HCT116 (cell line): Measurements from ENCODE around the gene TMEM121. TPM values are rescaled to one million over a fixed set of nuclear protein-coding genes. Genes with fewer than 3 reads are reported as not detected.

Experiments used
- ATAC-seq: fragments of 200-7000 bp; cut with Tn5 transposase; 2 replicates; pipeline ENCODE4 v1.9.1; 2020; ENCODE audit warnings: mild to moderate bottlenecking, moderate library complexity
- BruUV-seq: library from RNA; stranded (reverse); fragments of 400-500 nt; replicated peaks from 2 replicates; lab custom pipeline; 2021; lab: Mats Ljungman, UMichigan
- CTCF ChIA-PET: fragments of 300-600 bp; sonication (Branson Sonifier 250); formaldehyde crosslinking; loops from one replicate; lab custom pipeline; 2021; ENCODE audit warnings: antibody characterized with exemption; lab: Charles Lee
- POLR2A ChIA-PET: fragments of 300-600, 350-600 bp; sonication (Branson Sonifier 250); formaldehyde crosslinking; loops from one replicate; lab custom pipeline; 2021; ENCODE audit warnings: antibody characterized with exemption; lab: Charles Lee
- RAD21 ChIA-PET, 2 experiments: fragments of 300-600 bp; sonication (Branson Sonifier 250); formaldehyde crosslinking; loops; one replicate each; lab custom pipeline; 2023; ENCODE audit warnings: low total read pairs in 2 of 2; ENCODE audit not compliant: uncharacterized antibody in 2 of 2, unreplicated experiment in 2 of 2, low non-redundant PET in 1 of 2; lab: Charles Lee
- DNase-seq: peaks from one replicate; pipeline ENCODE4 v3.0.0-alpha.2; 2010; ENCODE audit warnings: low read depth, low spot score
- H2AFZ ChIP-seq: fragments of 200-600 bp; shearing (Covaris generic), sonication (generic); 2 replicates; pipeline ENCODE4 v1.6.1; 2017; ENCODE audit warnings: low read depth, mixed run types, mixed read lengths, antibody characterized with exemption, low read length; ENCODE audit not compliant: poor library complexity, severe bottlenecking
- H3K27ac ChIP-seq: 2 replicates; pipeline ENCODE4 v1.5.1; 2012; ENCODE audit warnings: low read depth, low read length
- H3K27me3 ChIP-seq: fragments of 200-600 bp; sonication (generic); 2 replicates; pipeline ENCODE4 v1.6.1; 2016; ENCODE audit warnings: mixed run types, low read length, mixed read lengths; ENCODE audit not compliant: insufficient read depth
- H3K36me3 ChIP-seq, 2 experiments: fragments of 200-500 bp in 1 of 2; fragments of 200-600 bp in 1 of 2; sonication (Bioruptor generic) in 1 of 2; sonication (generic) in 1 of 2; 2 replicates each; pipeline versions ENCODE4 v1.5.1 to v1.6.1; 2014 to 2016; ENCODE audit warnings: low read length in 2 of 2, inconsistent platforms in 1 of 2, mixed read lengths in 1 of 2, mixed run types in 1 of 2; ENCODE audit not compliant: insufficient read depth in 2 of 2, control insufficient read depth in 1 of 2
- H3K4me1 ChIP-seq, 2 experiments: fragments of 200-600 bp in 1 of 2; sonication (generic) in 1 of 2; 2 replicates each; pipeline versions ENCODE4 v1.5.1 to v1.6.1; 2012 to 2017; ENCODE audit warnings: low read length in 2 of 2, inconsistent platforms in 1 of 2, mild to moderate bottlenecking in 1 of 2, mixed read lengths in 1 of 2, mixed run types in 1 of 2, moderate library complexity in 1 of 2; ENCODE audit not compliant: insufficient read depth in 2 of 2, control insufficient read depth in 1 of 2
- H3K4me2 ChIP-seq: fragments of 200-600 bp; sonication (generic); 2 replicates; pipeline ENCODE4 v1.6.1; 2017; ENCODE audit warnings: mixed run types, low read length, mixed read lengths
- H3K4me3 ChIP-seq, 2 experiments: fragments of 200-600 bp in 1 of 2; sonication (generic) in 1 of 2; replicated peaks in 1 of 2; 2 replicates each; pipeline ENCODE4 v1.5.1; 2011 to 2016; ENCODE audit warnings: low read length in 2 of 2, control low read depth in 1 of 2, low read depth in 1 of 2, mild to moderate bottlenecking in 1 of 2, mixed read lengths in 1 of 2, mixed run types in 1 of 2
- H3K79me2 ChIP-seq: fragments of 200-600 bp; sonication (generic); 2 replicates; pipeline ENCODE4 v1.6.1; 2017; ENCODE audit warnings: mild to moderate bottlenecking, mixed run types, low read length, moderate library complexity, mixed read lengths; ENCODE audit not compliant: insufficient read depth
- H3K9ac ChIP-seq: fragments of 200-600 bp; sonication (generic); 2 replicates; pipeline ENCODE4 v1.6.1; 2016; ENCODE audit warnings: low read length, mixed read lengths
- H3K9me2 ChIP-seq: fragments of 200-600 bp; sonication (generic), shearing (Covaris generic); 2 replicates; pipeline ENCODE4 v1.6.1; 2017; ENCODE audit warnings: mixed run types, mild to moderate bottlenecking, moderate library complexity; ENCODE audit not compliant: insufficient read depth
- H3K9me3 ChIP-seq, 2 experiments: fragments of 200-500 bp in 1 of 2; fragments of 200-600 bp in 1 of 2; sonication (Bioruptor generic) in 1 of 2; sonication (generic) in 1 of 2; 2 replicates each; pipeline ENCODE4 v1.6.1; 2014 to 2017; ENCODE audit warnings: low read length in 2 of 2, mixed read lengths in 2 of 2, inconsistent platforms in 1 of 2, low read depth in 1 of 2, mild to moderate bottlenecking in 1 of 2, mixed run types in 1 of 2, moderate library complexity in 1 of 2; ENCODE audit not compliant: control insufficient read depth in 1 of 2, insufficient read depth in 1 of 2
- H4K20me1 ChIP-seq: fragments of 200-600 bp; sonication (generic), shearing (Covaris generic); 2 replicates; pipeline ENCODE4 v1.6.1; 2017; ENCODE audit warnings: mixed run types, mild to moderate bottlenecking, moderate library complexity; ENCODE audit not compliant: insufficient read depth
- ATF3 ChIP-seq: IDR thresholded peaks from 2 replicates; pipeline ENCODE4 v1.6.1; 2012
- CEBPB ChIP-seq: IDR thresholded peaks from 2 replicates; pipeline ENCODE4 v1.6.1; 2012; ENCODE audit warnings: low read depth
- FOSL1 ChIP-seq: IDR thresholded peaks from 2 replicates; pipeline ENCODE4 v1.6.1; 2012; ENCODE audit warnings: low read depth
- SIN3A ChIP-seq: IDR thresholded peaks from 2 replicates; pipeline ENCODE4 v1.6.1; 2012; ENCODE audit warnings: low read depth
- YY1 ChIP-seq: IDR thresholded peaks from 2 replicates; pipeline ENCODE4 v1.6.1; 2011; ENCODE audit warnings: low read length, low read depth, moderate library complexity, mild to moderate bottlenecking; ENCODE audit not compliant: insufficient replicate concordance; ENCODE audit errors: extremely low read depth
- ZNF274 ChIP-seq: fragments of 200-500 bp; sonication (Bioruptor generic); IDR thresholded peaks from 2 replicates; pipeline ENCODE4 v1.6.1; 2014; ENCODE audit warnings: mild to moderate bottlenecking, low read depth, low read length, inconsistent platforms
- intact Hi-C: fragments of 100-400 bp; cut with micrococcal nuclease; formaldehyde crosslinking; loops from 2 replicates; pipeline ENCODE4 v1.10.0; 2022
- total RNA-seq: library from RNA; stranded (reverse); gene quantifications from one replicate; pipeline ENCODE4 v1.2.1, GENCODE V29; 2021; ENCODE audit not compliant: unreplicated experiment
- TF ChIP-seq, protein P1 (sequence below), 3 experiments: fragments of 200-600 bp in 1 of 3; sonication (generic) in 1 of 3; IDR thresholded peaks in 2 of 3; conservative IDR thresholded peaks in 1 of 3; 2 replicates each; pipeline ENCODE4 v1.5.1; 2012 to 2017; ENCODE audit warnings: low read depth in 2 of 3, low read length in 2 of 3, antibody characterized with exemption in 1 of 3, borderline replicate concordance in 1 of 3, control low read depth in 1 of 3, mild to moderate bottlenecking in 1 of 3, mixed read lengths in 1 of 3, mixed run types in 1 of 3, moderate library complexity in 1 of 3; ENCODE audit not compliant: insufficient read depth in 1 of 3
- TF ChIP-seq, protein P2 (sequence below): IDR thresholded peaks from 2 replicates; pipeline ENCODE4 v1.6.1; 2012

Gene TMEM121
- total RNA-seq, 1 experiment from 2014 or later = 5.5 TPM

DNA sequence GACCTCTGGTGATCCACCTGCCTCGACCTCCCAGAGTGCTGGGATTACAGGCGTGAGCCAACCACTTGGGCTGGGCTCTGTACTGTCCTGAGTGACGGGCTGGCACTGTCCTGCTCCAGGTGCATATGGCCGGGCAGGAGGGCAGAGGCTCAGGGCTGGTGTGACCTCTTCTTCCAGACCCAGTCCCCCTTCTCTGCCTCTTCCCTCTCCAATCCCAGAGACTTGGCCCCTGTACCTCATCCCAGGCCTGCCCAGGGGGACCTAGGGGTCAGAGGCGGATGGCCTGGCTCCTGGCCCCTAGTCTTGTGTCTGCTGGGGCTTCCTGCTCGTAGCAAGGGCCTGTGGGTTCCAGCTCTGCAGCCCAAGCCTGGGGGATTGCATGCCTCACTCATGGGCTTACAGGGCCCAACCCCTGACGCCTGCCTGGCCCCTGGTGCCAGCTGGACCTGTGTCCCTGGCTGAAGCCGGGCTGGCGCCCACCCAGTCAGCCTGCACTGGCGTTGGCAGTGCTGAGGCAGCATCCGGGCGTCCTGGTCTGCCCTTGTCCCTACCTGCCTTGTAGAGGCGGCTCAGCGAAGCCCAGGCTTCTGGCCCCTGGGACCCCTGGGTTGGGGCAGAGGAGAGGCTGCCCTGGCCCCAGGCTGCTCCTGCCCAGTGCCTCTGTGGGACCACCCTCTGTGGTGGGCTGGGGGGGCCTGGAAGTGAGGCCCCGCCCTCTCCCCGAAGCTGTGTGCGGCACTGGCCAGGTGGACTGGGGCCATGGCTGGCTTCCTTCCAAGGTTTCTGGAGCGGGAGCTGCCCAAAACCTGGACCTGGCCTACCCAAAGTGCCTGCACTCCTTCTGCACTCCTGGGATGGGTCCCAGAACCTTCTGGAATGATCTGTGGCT, 31.0 kb upstream of the TMEM121 start:
- ATAC-seq = no peak
- TF ChIP-seq, protein P1, sequence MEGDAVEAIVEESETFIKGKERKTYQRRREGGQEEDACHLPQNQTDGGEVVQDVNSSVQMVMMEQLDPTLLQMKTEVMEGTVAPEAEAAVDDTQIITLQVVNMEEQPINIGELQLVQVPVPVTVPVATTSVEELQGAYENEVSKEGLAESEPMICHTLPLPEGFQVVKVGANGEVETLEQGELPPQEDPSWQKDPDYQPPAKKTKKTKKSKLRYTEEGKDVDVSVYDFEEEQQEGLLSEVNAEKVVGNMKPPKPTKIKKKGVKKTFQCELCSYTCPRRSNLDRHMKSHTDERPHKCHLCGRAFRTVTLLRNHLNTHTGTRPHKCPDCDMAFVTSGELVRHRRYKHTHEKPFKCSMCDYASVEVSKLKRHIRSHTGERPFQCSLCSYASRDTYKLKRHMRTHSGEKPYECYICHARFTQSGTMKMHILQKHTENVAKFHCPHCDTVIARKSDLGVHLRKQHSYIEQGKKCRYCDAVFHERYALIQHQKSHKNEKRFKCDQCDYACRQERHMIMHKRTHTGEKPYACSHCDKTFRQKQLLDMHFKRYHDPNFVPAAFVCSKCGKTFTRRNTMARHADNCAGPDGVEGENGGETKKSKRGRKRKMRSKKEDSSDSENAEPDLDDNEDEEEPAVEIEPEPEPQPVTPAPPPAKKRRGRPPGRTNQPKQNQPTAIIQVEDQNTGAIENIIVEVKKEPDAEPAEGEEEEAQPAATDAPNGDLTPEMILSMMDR (IDR thresholded peaks at IDR 0.05 in 2 of 3, conservative IDR thresholded peaks at IDR 0.05 in 1 of 3; ENCODE audit: borderline replicate concordance in 1 of 3, insufficient read depth in 1 of 3, low read depth in 2 of 3, low read length in 2 of 3) = no peak
- TF ChIP-seq CEBPB = no peak
- no peak for TF ChIP-seq ZNF274
- TF ChIP-seq FOSL1 = no peak
- no peak for TF ChIP-seq YY1
- no peak for TF ChIP-seq SIN3A
- TF ChIP-seq, protein P2, sequence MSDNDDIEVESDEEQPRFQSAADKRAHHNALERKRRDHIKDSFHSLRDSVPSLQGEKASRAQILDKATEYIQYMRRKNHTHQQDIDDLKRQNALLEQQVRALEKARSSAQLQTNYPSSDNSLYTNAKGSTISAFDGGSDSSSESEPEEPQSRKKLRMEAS = no peak
- no peak for TF ChIP-seq ATF3
- BruUV-seq = no TSS peak
- 0 out of 4 replicates have a peak, but pooled peaks cover 0 to 3% of the 10 kb centered on the region in 2 experiments for H3K36me3 ChIP-seq
- no peak overlapping the region; the same call in 1 of the 2 replicates for H3K27ac ChIP-seq
- ChIA-PET CTCF (no interaction called here), POLR2A (no interaction called here), RAD21 (no interaction called here)
- intact Hi-C loops = no loop called here
- no peak overlapping the region for H2AFZ ChIP-seq
- peaks cover 4 to 9% of the 10 kb centered on the region in 2 experiments; a peak in 3 of 4 replicates for H3K4me1 ChIP-seq
- H4K20me1 ChIP-seq = no peaks in the 10 kb centered on the region; the same call in 1 of the 2 replicates
- no peaks in the 10 kb centered on the region for H3K9me3 ChIP-seq
- H3K4me3 ChIP-seq = no peak overlapping the region
- H3K9me2 ChIP-seq = no peaks in the 10 kb centered on the region
- peaks cover 13% of the 10 kb centered on the region for H3K79me2 ChIP-seq
- H3K4me2 ChIP-seq = no peak overlapping the region
- DNase-seq = no peak
- H3K9ac ChIP-seq = no peak overlapping the region
- H3K27me3 ChIP-seq = no peaks in the 10 kb centered on the region
